G401 (cell line): Measurements from ENCODE around the gene GPR12. TPM values are rescaled to one million over a fixed set of nuclear protein-coding genes. Genes with fewer than 3 reads are reported as not detected.
"Not testable (repeated sequence)": the region's sequence is repeated elsewhere in the genome, so short reads cannot be mapped to it uniquely, and the experiment has no call there.

Source experiments
- DNase-seq: peaks from one replicate; pipeline ENCODE4 v3.0.0-alpha.2; 2015; ENCODE audit warnings: low spot score
- in situ Hi-C: cut with HindIII; loops from 2 replicates; pipeline ENCODE4 v1.10.0; 2016; ENCODE audit warnings: low sequenced_read_pairs, mixed read lengths
- total RNA-seq: library from RNA; depleted of rRNA; stranded (reverse); fragments of >200 nt; shearing (Covaris generic); gene quantifications from 2 replicates; pipeline ENCODE4 v1.2.3, GENCODE V29; 2014

The GPR12 gene
- total RNA-seq, 1 experiment from 2014 or later: not detected

GRCh38 chr13:26752671-26753070 is 7.9 kb downstream of the GPR12 start:
- in situ Hi-C loops: no loop called here
- DNase-seq: peak; percentile 9

- in situ Hi-C loops: no loop called here
- no peak for DNase-seq
Measured at GRCh38 chr13:26749905-26750304, 10.7 kb downstream of the GPR12 start.

- in situ Hi-C loops: no loop called here
- no peak for DNase-seq
Measured at GRCh38 chr13:26749285-26749684, 11.3 kb downstream of the GPR12 start.

GRCh38 chr13:26747706-26748105 is 12.9 kb downstream of the GPR12 start:
- in situ Hi-C loops: no loop called here
- peak; percentile 13 for DNase-seq

GRCh38 chr13:26743971-26744370 is 16.6 kb downstream of the GPR12 start:
- DNase-seq: no peak
- in situ Hi-C loops: no loop called here

- no peak for DNase-seq
Measured at GRCh38 chr13:26742691-26743358, 17.8 kb downstream of the GPR12 start.

GRCh38 chr13:26735677-26736076 is 24.9 kb downstream of the GPR12 start:
- DNase-seq: no peak
- in situ Hi-C loops: no loop called here

More at GRCh38 chr13:26742691-26743358, 17.8 kb downstream of the GPR12 start:
- in situ Hi-C loops: no loop called here

- in situ Hi-C loops: no loop called here
- no peak for DNase-seq
Measured at GRCh38 chr13:26727633-26728032, 33.0 kb downstream of the GPR12 start.

GRCh38 chr13:26727122-26727521 is 33.5 kb downstream of the GPR12 start:
- in situ Hi-C loops: no loop called here
- no peak for DNase-seq

GRCh38 chr13:26726684-26727083 is 33.9 kb downstream of the GPR12 start:
- DNase-seq: no peak
- in situ Hi-C loops: no loop called here

GRCh38 chr13:26723620-26724019 is 37.0 kb downstream of the GPR12 start:
- DNase-seq, in situ Hi-C loops: not testable (repeated sequence)

- no peak for DNase-seq
- in situ Hi-C loops: no loop called here
Measured at GRCh38 chr13:26722321-26722720, 38.3 kb downstream of the GPR12 start.

- peak; percentile 80 for DNase-seq
- in situ Hi-C loops: no loop called here
Measured at GRCh38 chr13:26721251-26722121, 39.1 kb downstream of the GPR12 start.

- peak; percentile 57 for DNase-seq
- in situ Hi-C loops: no loop called here
Measured at GRCh38 chr13:26719356-26719945, 41.1 kb downstream of the GPR12 start.

- in situ Hi-C loops: no loop called here
- no peak for DNase-seq
Measured at GRCh38 chr13:26718872-26719271, 41.7 kb downstream of the GPR12 start.

- in situ Hi-C loops: no loop called here
- DNase-seq: no peak
Measured at GRCh38 chr13:26718146-26718545, 42.4 kb downstream of the GPR12 start.

GRCh38 chr13:26716984-26717383 is 43.6 kb downstream of the GPR12 start:
- in situ Hi-C loops: no loop called here
- DNase-seq: no peak

GRCh38 chr13:26713341-26713740 is 47.2 kb downstream of the GPR12 start:
- in situ Hi-C loops: no loop called here
- no peak for DNase-seq

- no peak for DNase-seq
- in situ Hi-C loops: no loop called here
Measured at GRCh38 chr13:26711211-26711610, 49.4 kb downstream of the GPR12 start.

GRCh38 chr13:26710166-26710565 is 50.4 kb downstream of the GPR12 start:
- DNase-seq: no peak
- in situ Hi-C loops: no loop called here
